K562 (cell line): ENCODE data around the gene MAPKAPK2. TPM values are rescaled to one million over a fixed set of nuclear protein-coding genes. Genes with fewer than 3 reads are reported as not detected.

Source experiments
- ATAC-seq: fragments of 200-7000 bp; cut with Tn5 transposase; 3 replicates; pipeline ENCODE4 v1.9.1; 2020; ENCODE audit warnings: moderate library complexity
- BruUV-seq: library from RNA; stranded (reverse); fragments of 400-500 nt; replicated peaks from 2 replicates; lab custom pipeline; 2021; lab: Mats Ljungman, UMichigan
- CTCF ChIA-PET: fragments of 300-600 bp; formaldehyde crosslinking; extraction: SDS; loops from one replicate; lab custom pipeline; 2021; ENCODE audit warnings: low intra/inter-chr PET ratio; lab: Yijun Ruan, JAX
- POLR2A ChIA-PET: fragments of 300-600, 350-650 bp; sonication (Branson Sonifier 250); formaldehyde crosslinking; extraction: SDS; loops from one replicate; lab custom pipeline; 2021; ENCODE audit warnings: antibody characterized with exemption, inconsistent platforms; lab: Yijun Ruan, JAX
- DNase-seq, 4 experiments: peaks; one replicate each; pipeline versions ENCODE4 v3.0.0 to v3.0.0-alpha.2; 2011 to 2018; ENCODE audit warnings: low spot score in 3 of 4, mixed read lengths in 3 of 4; ENCODE audit errors: extremely low read depth in 1 of 4
- FAIRE-seq: peaks from 2 replicates; lab custom pipeline; 2011; peaks lifted over from hg19 to GRCh38; lab: Jason Lieb, UNC
- H2AFZ ChIP-seq: 2 replicates; pipeline ENCODE4 v1.6.0; 2011; ENCODE audit warnings: low read depth, low read length, control low read depth, inconsistent platforms
- H3K27ac ChIP-seq: fragments of 200-600 bp; 3 replicates; pipeline ENCODE4 v1.8.0; 2011; ENCODE audit warnings: low read depth, mild to moderate bottlenecking, control low read depth, inconsistent platforms, low read length, moderate library complexity, mixed read lengths; ENCODE audit errors: extremely low read depth
- H3K27me3 ChIP-seq, 2 experiments: fragments of 300-600 bp in 1 of 2; 2 replicates in 1 of 2; 3 replicates in 1 of 2; pipeline versions ENCODE4 v1.6.0 to v1.8.0; 2011; ENCODE audit warnings: inconsistent platforms in 2 of 2, low read length in 2 of 2, mild to moderate bottlenecking in 1 of 2, mixed read lengths in 1 of 2, moderate library complexity in 1 of 2; ENCODE audit not compliant: control insufficient read depth in 2 of 2, insufficient read depth in 2 of 2
- H3K36me3 ChIP-seq: fragments of 300-600 bp; 3 replicates; pipeline ENCODE4 v1.8.0; 2011; ENCODE audit warnings: mild to moderate bottlenecking, low read length, inconsistent platforms; ENCODE audit not compliant: control insufficient read depth, insufficient read depth
- H3K4me1 ChIP-seq, 2 experiments: fragments of 200-600 bp in 1 of 2; replicated peaks in 1 of 2; 2 replicates in 1 of 2; 3 replicates in 1 of 2; pipeline versions ENCODE4 v1.5.1 to v1.8.0; 2011; ENCODE audit warnings: inconsistent platforms in 2 of 2, low read length in 2 of 2, mild to moderate bottlenecking in 1 of 2, mixed read lengths in 1 of 2, moderate library complexity in 1 of 2; ENCODE audit not compliant: control insufficient read depth in 2 of 2, insufficient read depth in 2 of 2
- H3K4me2 ChIP-seq: 2 replicates; pipeline ENCODE4 v1.6.1; 2011; ENCODE audit warnings: low read length, control low read depth, inconsistent platforms, mixed read lengths; ENCODE audit not compliant: insufficient read depth
- H3K4me3 ChIP-seq: fragments of 200-600 bp; sonication (generic), shearing (Covaris generic); 2 replicates; pipeline ENCODE4 v1.5.1; 2016; ENCODE audit warnings: control low read depth, inconsistent platforms
- H3K79me2 ChIP-seq: fragments of 200-600 bp; 3 replicates; pipeline ENCODE4 v1.8.0; 2011; ENCODE audit warnings: low read length, inconsistent platforms; ENCODE audit not compliant: control insufficient read depth, insufficient read depth
- H3K9ac ChIP-seq, 2 experiments: 2 replicates each; pipeline versions ENCODE4 v1.6.0 to v1.6.1; 2011; ENCODE audit warnings: low read depth in 2 of 2, low read length in 2 of 2, control low read depth in 1 of 2, inconsistent platforms in 1 of 2, mild to moderate bottlenecking in 1 of 2, mixed read lengths in 1 of 2; ENCODE audit not compliant: insufficient read depth in 1 of 2
- H3K9me1 ChIP-seq: one replicate; pipeline ENCODE4 v1.6.0; 2011; ENCODE audit warnings: inconsistent platforms, mild to moderate bottlenecking, low read length, moderate library complexity; ENCODE audit not compliant: control insufficient read depth, insufficient read depth
- H3K9me3 ChIP-seq: replicated peaks from 2 replicates; pipeline ENCODE4 v1.5.1; 2011; ENCODE audit warnings: low read depth, low read length, inconsistent platforms; ENCODE audit not compliant: control insufficient read depth, insufficient read depth
- H4K20me1 ChIP-seq: replicated peaks from 2 replicates; pipeline ENCODE4 v1.6.1; 2011; ENCODE audit warnings: low read length, inconsistent platforms, mixed read lengths; ENCODE audit not compliant: control insufficient read depth, insufficient read depth
- DDX20 ChIP-seq: fragments of 450-650 bp; IDR thresholded peaks from 2 replicates; pipeline ENCODE4 v1.6.1; 2016; ENCODE audit warnings: missing genetic modification characterization, low read depth, mild to moderate bottlenecking, missing compliant biosample characterization, moderate library complexity
- NR2C1 ChIP-seq, 2 experiments: fragments of 450-650 bp; IDR thresholded peaks; 2 replicates each; pipeline ENCODE4 v1.6.1; 2017; ENCODE audit warnings: mild to moderate bottlenecking in 2 of 2, antibody characterized with exemption in 1 of 2, inconsistent platforms in 1 of 2, missing compliant biosample characterization in 1 of 2, missing genetic modification characterization in 1 of 2
- SPI1 ChIP-seq: IDR thresholded peaks from 2 replicates; pipeline ENCODE4 v1.6.1; 2011; ENCODE audit warnings: low read depth, low read length, control low read depth, borderline replicate concordance
- SUPT5H ChIP-seq: fragments of 450-650 bp; IDR thresholded peaks from 2 replicates; pipeline ENCODE4 v1.6.1; 2016
- WGBS: fragments of 100-300 bp; shearing (Covaris generic); methylation state at CpG from one replicate; pipeline ENCODE4 v1.1.6; 2016; ENCODE audit warnings: low coverage, mixed read lengths; ENCODE audit not compliant: insufficient coverage; ENCODE audit errors: missing lambda C conversion rate; 5-methylcytosine and 5-hydroxymethylcytosine counted together
- in situ Hi-C: fragments of 300-500 bp; cut with MboI; formaldehyde crosslinking; loops from 4 replicates; pipeline ENCODE4 v1.15.0; 2018; ENCODE audit warnings: inconsistent platforms, mixed read lengths
- intact Hi-C: fragments of 100-400 bp; cut with micrococcal nuclease; formaldehyde crosslinking; loops from 2 replicates; pipeline ENCODE4 v1.14.2; 2022
- polyA plus RNA-seq, 8 experiments: library from polyadenylated mRNA; depleted of rRNA in 4 of 8; stranded (reverse) in 5 of 8; unstranded in 3 of 8; fragments of >200 nt; fragmentation: Nextera tagmentation in 2 of 8; fragmentation: Illumina TruSeq in 1 of 8; extraction: Ambion mirVana in 2 of 8; extraction: Trizol in 1 of 8; gene quantifications; 2 replicates each; pipeline versions ENCODE4 v1.2.1 to v1.2.3, GENCODE V29; 2011 to 2014; ENCODE audit warnings: inconsistent platforms in 1 of 8, missing spikeins in 1 of 8
- total RNA-seq, 7 experiments: library from RNA; depleted of rRNA in 6 of 7; stranded (reverse); fragments of >200 nt in 6 of 7; fragmentation: Illumina TruSeq in 2 of 7; extraction: Trizol in 2 of 7; gene quantifications; 2 replicates each; pipeline versions ENCODE4 v1.2.1 to v1.2.3, GENCODE V29; 2011 to 2021; ENCODE audit warnings: low replicate concordance in 1 of 7

The MAPKAPK2 gene
- total and polyA plus RNA-seq, 9 of the 15 experiments (the other 6 are each of a cell fraction or from before 2014, with no cell fraction given): 0.63 to 94.2 (median 52.1) TPM

GRCh38 chr1:206732992-206733391 is 48.3 kb downstream of the MAPKAPK2 start:
- in situ Hi-C loops: no loop called here
- ATAC-seq (no peak), FAIRE-seq (no peak)
- Histone ChIP-seq H2AFZ (no peak overlapping the region), H3K4me3 (no peak overlapping the region)
- BruUV-seq: TSS peak; percentile 22
- TF ChIP-seq NR2C1 (IDR thresholded peaks at IDR 0.05): no peak
- TF ChIP-seq NR2C1 (tag; IDR thresholded peaks at IDR 0.05): no peak
- TF ChIP-seq SPI1: peak; percentile 45; the same call in 1 of the 2 replicates
- peak; percentile 42; the same call in 1 of the 2 replicates for TF ChIP-seq SUPT5H
- TF ChIP-seq DDX20 (tag): no peak
- TF ChIP-seq, all 486 proteins: peak for 2
- Histone ChIP-seq H3K4me1 (peaks cover 10 to 15% of the 10 kb centered on the region in 2 experiments), H4K20me1 (peaks cover 32% of the 10 kb centered on the region), H3K9me3 (no peaks in the 10 kb centered on the region), H3K36me3 (peaks cover 58% of the 10 kb centered on the region), H3K9ac (no peak overlapping the region), H3K27ac (no peak overlapping the region), H3K27me3 (no peaks in the 10 kb centered on the region; a peak in 1 of 5 replicates), H3K9me1 (peaks cover 16% of the 10 kb centered on the region), H3K79me2 (peaks cover 3% of the 10 kb centered on the region; the same call in 1 of the 3 replicates), H3K4me2 (no peak overlapping the region)
- no peak for DNase-seq
- CTCF ChIA-PET: interaction anchor here (0.6 to 0.8 kb wide), 2 partner anchors 10 to 98 kb away, joined by 3 read pairs; partner anchors contain the start of gene DYRK3
- POLR2A ChIA-PET: interaction anchor here (0.9 kb wide), 1 partner anchor 115 kb away, joined by 5 read pairs; no protein-coding TSS in a partner anchor
- intact Hi-C loops: loop anchor here (10.0 kb wide), 1 partner anchor 238 kb away; no protein-coding TSS in a partner anchor
- WGBS: 90% methylated on average over 11 of the region's 11 CpGs
